ENCODE measurements around the gene CACNA1S. TPM values are rescaled to one million over a fixed set of nuclear protein-coding genes. Genes with fewer than 3 reads are reported as not detected.

The CACNA1S gene
- total and polyA plus RNA-seq, 4 donors: 0.16 to 0.33 (median 0.21) TPM

GRCh38 chr1:201015551-201016091 is 96.6 kb downstream of the CACNA1S start:
- peak overlapping the region; percentile 89 for H3K27ac ChIP-seq (ENCODE audit: low read depth, low read length)
- peaks cover 93% of the 10 kb centered on the region for H3K4me1 ChIP-seq (ENCODE audit: control insufficient read depth, insufficient read depth, low read length)

DNA sequence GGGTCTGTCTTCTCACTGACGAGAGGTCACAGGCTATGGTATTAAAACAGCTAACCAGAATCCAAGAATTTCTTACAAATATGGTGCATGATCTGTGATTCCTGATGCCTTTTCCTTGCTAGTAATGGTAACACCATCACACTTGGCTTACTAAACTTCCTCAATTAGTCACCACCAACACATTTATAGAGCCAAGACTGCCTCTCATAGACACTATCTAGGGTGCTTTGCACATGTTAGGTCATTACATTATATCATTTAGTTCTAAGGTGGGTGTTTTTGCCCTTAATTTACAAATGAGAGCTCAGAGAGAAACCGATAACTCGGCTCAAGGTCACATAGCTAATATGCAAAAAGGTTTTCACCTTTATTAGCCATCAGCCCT is 97.4 kb downstream of the CACNA1S start:
- no peaks in the 10 kb centered on the region for H3K9me3 ChIP-seq (ENCODE audit: control insufficient read depth, insufficient read depth, low read length)
- H3K27me3 ChIP-seq (ENCODE audit: control insufficient read depth, insufficient read depth, low read length): no peaks in the 10 kb centered on the region
- H3K4me1 ChIP-seq (ENCODE audit: control insufficient read depth, insufficient read depth, low read length): peaks cover 93% of the 10 kb centered on the region
- H3K4me3 ChIP-seq (ENCODE audit: low read depth, low read length): no peak overlapping the region
- no peak for DNase-seq (ENCODE audit: low read depth in 4 of 6, low spot score in 6 of 6)
- no CpG with 5 or more reads among the region's 3 CpGs for WGBS (ENCODE audit: insufficient coverage)
- peaks cover 14% of the 10 kb centered on the region for H3K36me3 ChIP-seq (ENCODE audit: control insufficient read depth, insufficient read depth, low read length)
- H3K27ac ChIP-seq (ENCODE audit: low read depth, low read length): peak overlapping the region; percentile 89

More at GRCh38 chr1:201015551-201016091, 96.6 kb downstream of the CACNA1S start:
- H3K9me3 ChIP-seq (ENCODE audit: control insufficient read depth, insufficient read depth, low read length): no peaks in the 10 kb centered on the region
- peaks cover 20% of the 10 kb centered on the region for H3K36me3 ChIP-seq (ENCODE audit: control insufficient read depth, insufficient read depth, low read length)
- no peak for DNase-seq (ENCODE audit: low read depth in 4 of 6, low spot score in 6 of 6)
- WGBS (ENCODE audit: insufficient coverage): 64% methylated on average over 2 of the region's 5 CpGs
- H3K4me3 ChIP-seq (ENCODE audit: low read depth, low read length): no peak overlapping the region
- H3K27me3 ChIP-seq (ENCODE audit: control insufficient read depth, insufficient read depth, low read length): no peaks in the 10 kb centered on the region

GRCh38 chr1:201013991-201014815 is 98.0 kb downstream of the CACNA1S start:
- H3K4me1 ChIP-seq (ENCODE audit: control insufficient read depth, insufficient read depth, low read length): peaks cover 93% of the 10 kb centered on the region
- 21% methylated on average over 33 of the region's 33 CpGs for WGBS (ENCODE audit: insufficient coverage)
- H3K4me3 ChIP-seq (ENCODE audit: low read depth, low read length): peak overlapping the region; percentile 12
- H3K36me3 ChIP-seq (ENCODE audit: control insufficient read depth, insufficient read depth, low read length): peaks cover 13% of the 10 kb centered on the region
- no peaks in the 10 kb centered on the region for H3K9me3 ChIP-seq (ENCODE audit: control insufficient read depth, insufficient read depth, low read length)
- H3K27ac ChIP-seq (ENCODE audit: low read depth, low read length): peak overlapping the region; percentile 89
- no peaks in the 10 kb centered on the region for H3K27me3 ChIP-seq (ENCODE audit: control insufficient read depth, insufficient read depth, low read length)
- DNase-seq (ENCODE audit: low read depth in 4 of 6, low spot score in 6 of 6): peak in 2 of 6 donors; percentile 75 to 84

GRCh38 chr1:201013031-201013485 is 99.2 kb downstream of the CACNA1S start:
- Histone ChIP-seq H3K27ac (ENCODE audit: low read depth, low read length) (peak overlapping the region; percentile 89), H3K4me1 (ENCODE audit: control insufficient read depth, insufficient read depth, low read length) (peaks cover 93% of the 10 kb centered on the region)

DNA sequence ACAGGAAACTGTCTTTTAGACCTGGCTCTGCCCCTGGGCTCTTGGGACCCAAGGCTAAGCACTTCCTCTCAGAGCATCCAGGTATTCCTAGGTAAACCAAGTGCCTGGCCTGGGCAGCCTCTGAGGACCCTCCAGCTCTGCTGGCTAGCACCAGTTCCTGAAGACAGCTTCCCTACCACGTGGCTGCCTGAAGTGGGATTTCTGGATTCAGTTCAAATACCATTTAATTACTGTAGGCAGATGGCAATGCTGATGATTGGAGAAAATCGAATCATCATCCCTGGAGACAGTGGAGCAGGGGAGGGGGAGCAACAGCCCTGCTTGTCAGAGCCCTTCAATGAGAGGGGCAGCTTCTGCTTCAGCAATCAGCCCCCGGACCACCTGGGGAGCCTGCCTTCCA is 100.6 kb downstream of the CACNA1S start:
- Histone ChIP-seq H3K36me3 (ENCODE audit: control insufficient read depth, insufficient read depth, low read length) (peaks cover 27% of the 10 kb centered on the region), H3K27ac (ENCODE audit: low read depth, low read length) (peak overlapping the region; percentile 10), H3K27me3 (ENCODE audit: control insufficient read depth, insufficient read depth, low read length) (no peaks in the 10 kb centered on the region), H3K4me3 (ENCODE audit: low read depth, low read length) (no peak overlapping the region), H3K4me1 (ENCODE audit: control insufficient read depth, insufficient read depth, low read length) (peaks cover 83% of the 10 kb centered on the region), H3K9me3 (ENCODE audit: control insufficient read depth, insufficient read depth, low read length) (no peaks in the 10 kb centered on the region)
- WGBS (ENCODE audit: insufficient coverage): 39% methylated on average over 2 of the region's 3 CpGs
- DNase-seq (ENCODE audit: low read depth in 4 of 6, low spot score in 6 of 6): peak in 2 of 6 donors; percentile 76 to 94

More at GRCh38 chr1:201013031-201013485, 99.2 kb downstream of the CACNA1S start:
- Histone ChIP-seq H3K36me3 (ENCODE audit: control insufficient read depth, insufficient read depth, low read length) (peaks cover 25% of the 10 kb centered on the region), H3K4me3 (ENCODE audit: low read depth, low read length) (no peak overlapping the region), H3K9me3 (ENCODE audit: control insufficient read depth, insufficient read depth, low read length) (no peaks in the 10 kb centered on the region), H3K27me3 (ENCODE audit: control insufficient read depth, insufficient read depth, low read length) (no peaks in the 10 kb centered on the region)
- WGBS (ENCODE audit: insufficient coverage): 74% methylated on average over 3 of the region's 4 CpGs
- no peak for DNase-seq (ENCODE audit: low read depth in 4 of 6, low spot score in 6 of 6)

- DNase-seq (ENCODE audit: low read depth in 4 of 6, low spot score in 6 of 6): peak in 3 of 6 donors; percentile 75 to 94 (median 92)
- H3K4me3 ChIP-seq (ENCODE audit: low read depth, low read length): no peak overlapping the region
- H3K27ac ChIP-seq (ENCODE audit: low read depth, low read length): peak overlapping the region; percentile 85
- WGBS (ENCODE audit: insufficient coverage): 40% methylated on average over 9 of the region's 11 CpGs
- H3K4me1 ChIP-seq (ENCODE audit: control insufficient read depth, insufficient read depth, low read length): peaks cover 69% of the 10 kb centered on the region
- H3K36me3 ChIP-seq (ENCODE audit: control insufficient read depth, insufficient read depth, low read length): peaks cover 39% of the 10 kb centered on the region
- no peaks in the 10 kb centered on the region for H3K9me3 ChIP-seq (ENCODE audit: control insufficient read depth, insufficient read depth, low read length)
- H3K27me3 ChIP-seq (ENCODE audit: control insufficient read depth, insufficient read depth, low read length): no peaks in the 10 kb centered on the region
Observed at GRCh38 chr1:201009962-201010645, 102.1 kb downstream of the CACNA1S start.

DNA sequence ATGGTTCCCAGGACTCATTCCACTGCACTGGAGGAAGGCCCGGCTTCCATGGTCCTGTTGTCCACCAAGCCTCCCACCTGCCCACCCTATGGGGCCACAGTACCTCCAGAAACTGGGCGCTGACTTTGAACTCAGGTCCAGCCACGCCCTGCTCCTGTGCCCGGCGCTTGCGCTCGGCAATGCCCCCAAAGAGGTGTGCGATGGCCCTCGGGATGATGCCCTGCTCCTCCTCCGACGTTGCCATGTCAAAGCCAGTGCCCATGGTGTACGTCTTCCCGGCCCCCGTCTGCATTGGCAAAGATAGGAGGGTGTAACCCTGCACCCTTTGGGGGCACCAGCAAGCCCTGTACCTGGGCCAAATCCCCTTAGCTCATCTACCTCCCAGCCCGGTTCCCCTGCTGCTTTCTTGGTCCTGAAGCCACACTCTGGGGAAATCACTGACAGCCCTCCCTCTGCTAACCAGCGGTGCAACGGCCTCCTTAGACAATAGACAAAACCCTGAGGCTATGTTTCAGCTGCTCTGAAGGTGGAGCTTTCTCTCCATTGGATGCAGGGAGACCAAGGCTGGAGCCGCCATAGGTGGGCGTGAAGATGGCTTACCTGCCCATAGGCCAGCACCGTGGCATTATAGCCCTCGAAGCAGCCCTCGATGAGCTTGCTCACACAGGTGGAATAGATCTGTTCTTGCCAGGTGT is 103.4 kb downstream of the CACNA1S start:
- DNase-seq (ENCODE audit: low read depth in 4 of 6, low spot score in 6 of 6): no peak
- Histone ChIP-seq H3K36me3 (ENCODE audit: control insufficient read depth, insufficient read depth, low read length) (peaks cover 52% of the 10 kb centered on the region), H3K27me3 (ENCODE audit: control insufficient read depth, insufficient read depth, low read length) (no peaks in the 10 kb centered on the region), H3K4me1 (ENCODE audit: control insufficient read depth, insufficient read depth, low read length) (peaks cover 58% of the 10 kb centered on the region), H3K4me3 (ENCODE audit: low read depth, low read length) (no peak overlapping the region), H3K27ac (ENCODE audit: low read depth, low read length) (peak overlapping the region; percentile 85), H3K9me3 (ENCODE audit: control insufficient read depth, insufficient read depth, low read length) (no peaks in the 10 kb centered on the region)
- WGBS (ENCODE audit: insufficient coverage): 91% methylated on average over 22 of the region's 22 CpGs

DNA sequence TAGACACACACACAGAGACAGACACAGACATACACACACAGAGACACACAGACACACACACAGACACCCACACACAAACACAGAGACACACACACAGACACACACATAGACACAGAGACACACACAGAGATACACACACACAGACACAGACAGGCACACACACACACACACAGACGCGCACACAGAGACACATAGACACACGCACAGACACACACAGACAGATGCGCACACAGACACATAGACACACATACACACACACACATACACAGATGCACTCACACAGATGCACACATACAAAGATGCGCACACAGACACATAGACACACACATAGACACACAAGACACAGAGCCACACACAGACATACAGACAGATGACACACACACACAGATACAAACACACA is 104.7 kb downstream of the CACNA1S start:
- Histone ChIP-seq H3K4me1 (ENCODE audit: control insufficient read depth, insufficient read depth, low read length) (peaks cover 45% of the 10 kb centered on the region), H3K9me3 (ENCODE audit: control insufficient read depth, insufficient read depth, low read length) (no peaks in the 10 kb centered on the region), H3K27ac (ENCODE audit: low read depth, low read length) (no peak overlapping the region), H3K36me3 (ENCODE audit: control insufficient read depth, insufficient read depth, low read length) (peaks cover 65% of the 10 kb centered on the region), H3K27me3 (ENCODE audit: control insufficient read depth, insufficient read depth, low read length) (no peaks in the 10 kb centered on the region), H3K4me3 (ENCODE audit: low read depth, low read length) (no peak overlapping the region)
- 96% methylated on average over 3 of the region's 5 CpGs for WGBS (ENCODE audit: insufficient coverage)
- DNase-seq (ENCODE audit: low read depth in 4 of 6, low spot score in 6 of 6): no peak

DNA sequence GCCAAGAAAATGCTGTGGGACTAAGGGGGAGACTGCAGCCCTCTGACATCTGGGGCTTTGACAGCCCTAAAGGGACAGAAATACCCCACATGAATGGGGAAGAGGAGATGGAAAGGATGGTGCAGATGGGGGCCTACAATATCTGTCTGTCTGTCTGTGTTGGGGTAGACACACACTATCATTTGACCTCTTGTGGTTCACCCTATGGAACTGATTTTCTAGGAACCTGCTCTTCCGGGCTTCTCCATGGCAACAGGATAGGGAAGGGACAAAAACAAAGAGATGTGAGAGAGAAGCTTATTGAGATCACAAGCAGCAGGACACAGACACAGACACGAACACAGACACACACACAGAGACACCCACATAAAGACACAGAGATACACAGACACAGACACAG is 105.8 kb downstream of the CACNA1S start:
- H3K27ac ChIP-seq (ENCODE audit: low read depth, low read length): no peak overlapping the region
- no peak for DNase-seq (ENCODE audit: low read depth in 4 of 6, low spot score in 6 of 6)
- H3K9me3 ChIP-seq (ENCODE audit: control insufficient read depth, insufficient read depth, low read length): no peaks in the 10 kb centered on the region
- H3K4me3 ChIP-seq (ENCODE audit: low read depth, low read length): no peak overlapping the region
- H3K27me3 ChIP-seq (ENCODE audit: control insufficient read depth, insufficient read depth, low read length): no peaks in the 10 kb centered on the region
- peaks cover 35% of the 10 kb centered on the region for H3K4me1 ChIP-seq (ENCODE audit: control insufficient read depth, insufficient read depth, low read length)
- 20% methylated on average over 1 of the region's 2 CpGs for WGBS (ENCODE audit: insufficient coverage)
- H3K36me3 ChIP-seq (ENCODE audit: control insufficient read depth, insufficient read depth, low read length): peaks cover 72% of the 10 kb centered on the region

All from spinal cord (tissue), 10 donors.